IMR-90 (cell line): Measurements from ENCODE around the gene SKAP1. TPM values are rescaled to one million over a fixed set of nuclear protein-coding genes. Genes with fewer than 3 reads are reported as not detected.

Source experiments
- ATAC-seq: fragments of 200-7000 bp; cut with Tn5 transposase; 2 replicates; pipeline ENCODE4 v1.9.1; 2020; ENCODE audit warnings: low read depth, mild to moderate bottlenecking, moderate library complexity
- BruUV-seq: library from RNA; stranded (reverse); fragments of 400-500 nt; replicated peaks from 2 replicates; lab custom pipeline; 2021; lab: Mats Ljungman, UMichigan
- CTCF ChIA-PET: fragments of 300-600 bp; formaldehyde crosslinking; extraction: SDS; loops from one replicate; lab custom pipeline; 2021; ENCODE audit warnings: antibody characterized with exemption; lab: Yijun Ruan, JAX
- POLR2A ChIA-PET: fragments of 300-600 bp; sonication (Branson Sonifier 250); formaldehyde crosslinking; loops from one replicate; lab custom pipeline; 2022; ENCODE audit warnings: antibody characterized with exemption; ENCODE audit not compliant: unreplicated experiment; lab: Charles Lee
- DNase-seq: peaks from one replicate; pipeline ENCODE4 v3.0.0; 2013
- H2AFZ ChIP-seq: replicated peaks from 2 replicates; pipeline ENCODE3; 2013; ENCODE audit warnings: low read length, mild to moderate bottlenecking; ENCODE audit not compliant: poor library complexity
- H2AK5ac ChIP-seq: 2 replicates; pipeline ENCODE4 v1.6.1; 2013; ENCODE audit warnings: low read depth, low read length, inconsistent platforms
- H2AK9ac ChIP-seq: replicated peaks from 2 replicates; pipeline ENCODE3; 2013; ENCODE audit warnings: mild to moderate bottlenecking, low read depth, low read length, moderate library complexity; ENCODE audit not compliant: poor library complexity
- H2BK120ac ChIP-seq: 2 replicates; pipeline ENCODE4 v1.6.1; 2013; ENCODE audit warnings: low read depth, low read length, inconsistent platforms
- H2BK15ac ChIP-seq: 3 replicates; pipeline ENCODE4 v1.6.1; 2013; ENCODE audit warnings: low read depth, low read length, inconsistent platforms
- H2BK20ac ChIP-seq: 2 replicates; pipeline ENCODE4 v1.6.1; 2013; ENCODE audit warnings: low read depth, mild to moderate bottlenecking, inconsistent platforms, low read length, moderate library complexity
- H2BK5ac ChIP-seq: 2 replicates; pipeline ENCODE4 v1.6.1; 2013; ENCODE audit warnings: mild to moderate bottlenecking, low read depth, low read length, inconsistent platforms; ENCODE audit not compliant: poor library complexity, severe bottlenecking
- H3K14ac ChIP-seq: replicated peaks from 2 replicates; pipeline ENCODE4 v1.6.1; 2013; ENCODE audit warnings: low read depth, low read length, inconsistent platforms
- H3K18ac ChIP-seq: 2 replicates; pipeline ENCODE4 v1.6.1; 2013; ENCODE audit warnings: low read depth, low read length, control low read depth
- H3K23ac ChIP-seq: 2 replicates; pipeline ENCODE4 v1.6.1; 2013; ENCODE audit warnings: low read depth, low read length, inconsistent platforms
- H3K27ac ChIP-seq: 2 replicates; pipeline ENCODE4 v1.5.1; 2013; ENCODE audit warnings: mild to moderate bottlenecking, control low read depth, low read length; ENCODE audit not compliant: insufficient read depth
- H3K27me3 ChIP-seq: 2 replicates; pipeline ENCODE4 v1.6.1; 2013; ENCODE audit warnings: low read length; ENCODE audit not compliant: control insufficient read depth, insufficient read depth
- H3K36me3 ChIP-seq: 2 replicates; pipeline ENCODE4 v1.6.1; 2013; ENCODE audit warnings: low read length, mixed read lengths; ENCODE audit not compliant: control insufficient read depth, insufficient read depth
- H3K4ac ChIP-seq: 2 replicates; pipeline ENCODE4 v1.6.1; 2013; ENCODE audit warnings: low read depth, low read length, inconsistent platforms
- H3K4me1 ChIP-seq: 2 replicates; pipeline ENCODE4 v1.6.1; 2013; ENCODE audit warnings: low read length, mixed read lengths; ENCODE audit not compliant: control insufficient read depth, insufficient read depth
- H3K4me2 ChIP-seq: 2 replicates; pipeline ENCODE4 v1.6.1; 2013; ENCODE audit warnings: low read depth, mild to moderate bottlenecking, control low read depth, low read length, moderate library complexity
- H3K4me3 ChIP-seq: 2 replicates; pipeline ENCODE4 v1.5.1; 2013; ENCODE audit warnings: low read depth, mild to moderate bottlenecking, control low read depth, low read length, moderate library complexity; ENCODE audit not compliant: insufficient read depth
- H3K56ac ChIP-seq: 2 replicates; pipeline ENCODE4 v1.6.1; 2013; ENCODE audit warnings: low read length, inconsistent platforms; ENCODE audit not compliant: insufficient read depth; ENCODE audit errors: extremely low read depth
- H3K79me1 ChIP-seq, 2 experiments: 2 replicates each; pipeline ENCODE4 v1.6.1; 2013; ENCODE audit warnings: low read length in 2 of 2, inconsistent platforms in 1 of 2, low read depth in 1 of 2
- H3K9ac ChIP-seq: 2 replicates; pipeline ENCODE4 v1.6.1; 2013; ENCODE audit warnings: low read depth, low read length, control low read depth
- H3K9me1 ChIP-seq: 2 replicates; pipeline ENCODE4 v1.6.1; 2013; ENCODE audit warnings: low read length, inconsistent platforms; ENCODE audit not compliant: insufficient read depth
- H3K9me3 ChIP-seq: 2 replicates; pipeline ENCODE4 v1.6.1; 2013; ENCODE audit warnings: low read length; ENCODE audit not compliant: control insufficient read depth, insufficient read depth
- H4K20me1 ChIP-seq: 2 replicates; pipeline ENCODE4 v1.6.1; 2013; ENCODE audit warnings: low read length, inconsistent platforms; ENCODE audit not compliant: insufficient read depth
- H4K5ac ChIP-seq: 2 replicates; pipeline ENCODE4 v1.6.1; 2013; ENCODE audit warnings: mild to moderate bottlenecking, low read depth, low read length, control low read depth
- H4K8ac ChIP-seq, 2 experiments: 2 replicates each; pipeline ENCODE4 v1.6.1; 2013; ENCODE audit warnings: low read depth in 2 of 2, low read length in 2 of 2, control low read depth in 1 of 2, inconsistent platforms in 1 of 2
- H4K91ac ChIP-seq: 2 replicates; pipeline ENCODE4 v1.6.1; 2013; ENCODE audit warnings: low read depth, low read length, inconsistent platforms; ENCODE audit not compliant: insufficient read depth
- BHLHE40 ChIP-seq: fragments of 150-350 bp; IDR thresholded peaks from 2 replicates; pipeline ENCODE4 v1.6.1; 2016; ENCODE audit warnings: mild to moderate bottlenecking, low read depth, low read length
- CEBPB ChIP-seq: IDR thresholded peaks from 2 replicates; pipeline ENCODE4 v1.6.1; 2012; ENCODE audit warnings: low read depth, low read length, improper control_type of control experiment
- CHD1 ChIP-seq: IDR thresholded peaks from 2 replicates; pipeline ENCODE4 v1.6.1; 2012; ENCODE audit warnings: low read depth, low read length, improper control_type of control experiment
- CTCF ChIP-seq: conservative IDR thresholded peaks from 2 replicates; pipeline ENCODE4 v1.5.1; 2012; ENCODE audit warnings: mild to moderate bottlenecking, low read depth, low read length, improper control_type of control experiment
- ELK1 ChIP-seq: fragments of 150-350 bp; IDR thresholded peaks from 2 replicates; pipeline ENCODE4 v1.6.1; 2016; ENCODE audit warnings: low read depth, mild to moderate bottlenecking, low read length, moderate library complexity, borderline replicate concordance
- FOS ChIP-seq: fragments of 150-350 bp; IDR thresholded peaks from 2 replicates; pipeline ENCODE4 v1.6.1; 2016; ENCODE audit warnings: low read depth, low read length
- MAFK ChIP-seq: IDR thresholded peaks from 2 replicates; pipeline ENCODE4 v1.6.1; 2012; ENCODE audit warnings: low read depth, low read length, improper control_type of control experiment
- MXI1 ChIP-seq: IDR thresholded peaks from 2 replicates; pipeline ENCODE4 v1.6.1; 2012; ENCODE audit warnings: low read depth, mild to moderate bottlenecking, low read length, moderate library complexity, borderline replicate concordance
- RAD21 ChIP-seq: IDR thresholded peaks from 2 replicates; pipeline ENCODE4 v1.6.1; 2012; ENCODE audit warnings: low read length, improper control_type of control experiment
- RCOR1 ChIP-seq: IDR thresholded peaks from 2 replicates; pipeline ENCODE4 v1.6.1; 2012; ENCODE audit warnings: mild to moderate bottlenecking, low read length, improper control_type of control experiment; ENCODE audit not compliant: insufficient replicate concordance
- SMC3 ChIP-seq: fragments of 150-350 bp; IDR thresholded peaks from 2 replicates; pipeline ENCODE4 v1.6.1; 2016; ENCODE audit warnings: low read depth, mild to moderate bottlenecking, antibody characterized with exemption, low read length, moderate library complexity
- WGBS, 2 experiments: methylation state at CpG; one replicate each; pipeline versions ENCODE4 v1.1.5 to v1.1.7; 2013; ENCODE audit warnings: missing lambda C conversion rate in 2 of 2; ENCODE audit not compliant: insufficient read length in 1 of 2; ENCODE audit errors: extremely low coverage in 2 of 2; 5-methylcytosine and 5-hydroxymethylcytosine counted together
- dilution Hi-C: fragments of 300-500 bp; cut with HindIII; formaldehyde crosslinking; loops from one replicate; pipeline ENCODE4 v1.14.3; 2018; ENCODE audit warnings: low sequenced_read_pairs; ENCODE audit not compliant: unreplicated experiment
- in situ Hi-C: fragments of 300-500 bp; cut with MboI; formaldehyde crosslinking; loops from 3 replicates; pipeline ENCODE4 v1.14.3; 2019; ENCODE audit warnings: low sequenced_read_pairs, inconsistent platforms, mixed read lengths
- intact Hi-C: fragments of 100-400 bp; cut with micrococcal nuclease; formaldehyde crosslinking; loops from 2 replicates; pipeline ENCODE4 v1.10.0; 2022
- polyA plus RNA-seq, 3 experiments: library from polyadenylated mRNA; depleted of rRNA; stranded (reverse); fragments of >200 nt; gene quantifications; 2 replicates each; pipeline ENCODE4 v1.2.3, GENCODE V29; 2012; ENCODE audit warnings: low replicate concordance in 1 of 3
- total RNA-seq: library from RNA; depleted of rRNA; stranded (reverse); fragments of >200 nt; gene quantifications from 2 replicates; pipeline ENCODE4 v1.2.3, GENCODE V29; 2012

The SKAP1 gene
- total and polyA plus RNA-seq, 2 of the 4 experiments (the other 2 are of a cell fraction) = not detected

GRCh38 chr17:48443712-48444111 lies 13.7 kb upstream of the SKAP1 start:
- no peak overlapping the region for H3K27ac ChIP-seq
- ChIA-PET POLR2A (no interaction called here), CTCF (no interaction called here)
- H3K27me3 ChIP-seq = peaks cover 61% of the 10 kb centered on the region
- H3K4me3 ChIP-seq = no peak overlapping the region
- BruUV-seq = no TSS peak
- no peak overlapping the region for H3K56ac ChIP-seq
- H4K20me1 ChIP-seq = no peaks in the 10 kb centered on the region
- H3K9me3 ChIP-seq = peaks cover 2% of the 10 kb centered on the region; the same call in 1 of the 2 replicates
- no peaks in the 10 kb centered on the region for H3K79me1 ChIP-seq
- H2BK120ac ChIP-seq = no peak overlapping the region
- intact Hi-C loops (no loop called here), in situ Hi-C loops (no loop called here), dilution Hi-C loops (no loop called here)
- H4K8ac ChIP-seq = no peak overlapping the region
- H3K18ac ChIP-seq = no peak overlapping the region
- WGBS, 2 experiments = 100% methylated on average over 1 of the region's 5 CpGs; no CpG with 5 or more reads in 1 of the 2 experiments
- H3K4me1 ChIP-seq = no peaks in the 10 kb centered on the region
- no peak overlapping the region for H4K91ac ChIP-seq
- no peak overlapping the region for H3K14ac ChIP-seq
- H3K9me1 ChIP-seq = peaks cover 4% of the 10 kb centered on the region; the same call in 1 of the 2 replicates
- ATAC-seq (no peak), DNase-seq (no peak)
- H2BK20ac ChIP-seq = no peak overlapping the region
- no peak overlapping the region for H3K9ac ChIP-seq
- no peak overlapping the region for H3K4me2 ChIP-seq
- no peak overlapping the region for H2AK5ac ChIP-seq
- H2BK5ac ChIP-seq = no peak overlapping the region
- H3K23ac ChIP-seq = no peak overlapping the region
- no peak overlapping the region for H2BK15ac ChIP-seq
- no peak overlapping the region for H2AK9ac ChIP-seq
- no peaks in the 10 kb centered on the region for H3K36me3 ChIP-seq
- no peak overlapping the region for H4K5ac ChIP-seq
- TF ChIP-seq CTCF (no peak), RCOR1 (no peak), RAD21 (no peak), SMC3 (no peak), MXI1 (no peak), FOS (no peak), ELK1 (no peak), BHLHE40 (no peak), CEBPB (no peak), CHD1 (no peak), MAFK (no peak)
- H2AFZ ChIP-seq = no peak overlapping the region
- no peak overlapping the region for H3K4ac ChIP-seq
